HepG2 (cell line): ENCODE data around the gene LPCAT4. TPM values are rescaled to one million over a fixed set of nuclear protein-coding genes. Genes with fewer than 3 reads are reported as not detected.

ENCODE experiments used
- ATAC-seq: fragments of 200-7000 bp; cut with Tn5 transposase; 3 replicates; pipeline ENCODE4 v1.9.1; 2020; ENCODE audit warnings: mild to moderate bottlenecking, moderate library complexity
- BruUV-seq: library from RNA; stranded (reverse); fragments of 400-500 nt; replicated peaks from 2 replicates; lab custom pipeline; 2021; lab: Mats Ljungman, UMichigan
- CTCF ChIA-PET: fragments of 300-600 bp; formaldehyde crosslinking; extraction: SDS; loops from one replicate; lab custom pipeline; 2021; ENCODE audit warnings: low total read pairs, inconsistent platforms, low intra/inter-chr PET ratio; lab: Yijun Ruan, JAX
- POLR2A ChIA-PET: fragments of 350-600 bp; sonication (Branson Sonifier 250); formaldehyde crosslinking; loops from one replicate; lab custom pipeline; 2020; ENCODE audit warnings: antibody characterized with exemption, inconsistent platforms; lab: Yijun Ruan, JAX
- DNase-seq: peaks from one replicate; pipeline ENCODE4 v3.0.0-alpha.2; 2015; ENCODE audit warnings: low spot score
- FAIRE-seq: peaks from 3 replicates; lab custom pipeline; 2011; peaks lifted over from hg19 to GRCh38; lab: Jason Lieb, UNC
- H2AFZ ChIP-seq: one replicate; pipeline ENCODE4 v1.6.1; 2011; ENCODE audit warnings: low read length, inconsistent platforms
- H3K27ac ChIP-seq: fragments of 300-600 bp; 3 replicates; pipeline ENCODE4 v1.8.0; 2011; ENCODE audit warnings: mixed run types, mild to moderate bottlenecking, mixed read lengths, low read length, inconsistent platforms; ENCODE audit not compliant: insufficient read depth; ENCODE audit errors: extremely low read length
- H3K27me3 ChIP-seq, 2 experiments: fragments of 200-600 bp in 1 of 2; 2 replicates in 1 of 2; 3 replicates in 1 of 2; pipeline versions ENCODE4 v1.6.0 to v1.8.0; 2011; ENCODE audit warnings: low read length in 2 of 2, mild to moderate bottlenecking in 2 of 2, moderate library complexity in 2 of 2, inconsistent platforms in 1 of 2; ENCODE audit not compliant: insufficient read depth in 2 of 2, control insufficient read depth in 1 of 2
- H3K36me3 ChIP-seq, 2 experiments: fragments of 200-600 bp in 1 of 2; replicated peaks in 1 of 2; 2 replicates in 1 of 2; 3 replicates in 1 of 2; pipeline versions ENCODE4 v1.5.1 to v1.8.0; 2011; ENCODE audit warnings: low read length in 2 of 2, inconsistent platforms in 1 of 2; ENCODE audit not compliant: insufficient read depth in 2 of 2, control insufficient read depth in 1 of 2
- H3K4me1 ChIP-seq: 2 replicates; pipeline ENCODE4 v1.5.1; 2012; ENCODE audit warnings: low read length, inconsistent platforms; ENCODE audit not compliant: insufficient read depth
- H3K4me2 ChIP-seq: 2 replicates; pipeline ENCODE4 v1.6.0; 2011; ENCODE audit warnings: low read depth, low read length, inconsistent platforms
- H3K4me3 ChIP-seq, 3 experiments: fragments of 200-600 bp in 1 of 3; sonication (generic), shearing (Covaris generic) in 1 of 3; replicated peaks in 1 of 3; 2 replicates each; pipeline ENCODE4 v1.5.1; 2011 to 2016; ENCODE audit warnings: low read length in 3 of 3, inconsistent platforms in 2 of 3, low read depth in 2 of 3, mild to moderate bottlenecking in 2 of 3, control low read depth in 1 of 3, mixed read lengths in 1 of 3; ENCODE audit not compliant: insufficient read depth in 1 of 3
- H3K79me2 ChIP-seq: one replicate; pipeline ENCODE4 v1.6.1; 2011; ENCODE audit warnings: low read length, inconsistent platforms; ENCODE audit not compliant: insufficient read depth
- H3K9ac ChIP-seq: 2 replicates; pipeline ENCODE4 v1.6.0; 2011; ENCODE audit warnings: mild to moderate bottlenecking, low read depth, low read length, inconsistent platforms; ENCODE audit not compliant: insufficient read depth
- H3K9me3 ChIP-seq: 2 replicates; pipeline ENCODE4 v1.5.1; 2012; ENCODE audit warnings: mild to moderate bottlenecking, low read length
- H4K20me1 ChIP-seq: 2 replicates; pipeline ENCODE4 v1.6.0; 2011; ENCODE audit warnings: inconsistent platforms, mild to moderate bottlenecking, low read length, moderate library complexity; ENCODE audit not compliant: insufficient read depth
- ADNP ChIP-seq: sonication (generic); formaldehyde crosslinking; IDR thresholded peaks from 2 replicates; pipeline ENCODE4 v1.4.0; 2020; ENCODE audit warnings: missing genetic modification reagents
- AGO1 ChIP-seq: fragments of 200-400 bp; formaldehyde crosslinking; IDR thresholded peaks from 2 replicates; pipeline ENCODE4 v1.6.1; 2017; ENCODE audit warnings: mild to moderate bottlenecking, low read depth, low read length, moderate library complexity; ENCODE audit not compliant: poor library complexity, severe bottlenecking
- ARNT ChIP-seq: fragments of 450-650 bp; IDR thresholded peaks from 2 replicates; pipeline ENCODE4 v1.6.1; 2017
- PCBP2 ChIP-seq: fragments of 200-400 bp; formaldehyde crosslinking; optimal IDR thresholded peaks from 2 replicates; pipeline ENCODE3; 2018; ENCODE audit warnings: low read length, low read depth; ENCODE audit not compliant: poor library complexity, severe bottlenecking
- RBFOX2 ChIP-seq: fragments of 200-400 bp; formaldehyde crosslinking; IDR thresholded peaks from 2 replicates; pipeline ENCODE4 v1.6.1; 2017; ENCODE audit warnings: low read depth, mild to moderate bottlenecking, low read length
- SUZ12 ChIP-seq: fragments of 150-350 bp; IDR thresholded peaks from 2 replicates; pipeline ENCODE4 v1.6.1; 2014; ENCODE audit warnings: low read depth, low read length
- ZNF605 ChIP-seq: sonication (generic); formaldehyde crosslinking; IDR thresholded peaks from 2 replicates; pipeline ENCODE4 v1.8.0; 2022; ENCODE audit warnings: mild to moderate bottlenecking, missing genetic modification reagents
- WGBS: methylation state at CpG from one replicate; pipeline ENCODE4 v1.1.6; 2017; ENCODE audit warnings: low lambda C conversion rate; 5-methylcytosine and 5-hydroxymethylcytosine counted together
- in situ Hi-C: cut with HindIII; loops from 2 replicates; pipeline ENCODE4 v1.10.0; 2017; ENCODE audit warnings: low pct_unique_long_range_greater_than_20kb; ENCODE audit not compliant: extremely low pct_ligation_motif_present
- intact Hi-C: fragments of 100-400 bp; cut with micrococcal nuclease; formaldehyde crosslinking; loops from one replicate; pipeline ENCODE4 v1.10.0; 2022; ENCODE audit not compliant: unreplicated experiment
- polyA plus RNA-seq, 8 experiments: library from polyadenylated mRNA; depleted of rRNA in 3 of 8; stranded (reverse) in 7 of 8; unstranded in 1 of 8; fragments of >200 nt; fragmentation: Illumina TruSeq in 4 of 8; extraction: Trizol in 4 of 8; gene quantifications; 2 replicates each; pipeline versions ENCODE4 v1.2.1 to v1.2.3, GENCODE V29; 2011 to 2016; ENCODE audit warnings: low read depth in 4 of 8, missing spikeins in 1 of 8, mixed read lengths in 1 of 8; ENCODE audit not compliant: insufficient read depth in 1 of 8
- total RNA-seq, 5 experiments: library from RNA; depleted of rRNA; stranded (reverse); fragments of >200 nt; fragmentation: Illumina TruSeq; extraction: Trizol; gene quantifications; 2 replicates each; pipeline ENCODE4 v1.2.3, GENCODE V29; 2016; ENCODE audit warnings: low read depth in 1 of 5
- TF ChIP-seq, protein P1 (sequence below): sonication (generic); formaldehyde crosslinking; IDR thresholded peaks from 2 replicates; pipeline ENCODE4 v1.5.0; 2020; ENCODE audit warnings: mild to moderate bottlenecking, missing genetic modification reagents
- TF ChIP-seq, protein P2 (sequence below): sonication (generic); formaldehyde crosslinking; IDR thresholded peaks from 2 replicates; pipeline ENCODE4 v1.4.0; 2020; ENCODE audit warnings: mild to moderate bottlenecking, missing genetic modification reagents
- TF ChIP-seq, protein P3 (sequence below): sonication (generic); formaldehyde crosslinking; IDR thresholded peaks from 2 replicates; pipeline ENCODE4 v1.4.0; 2020; ENCODE audit warnings: missing genetic modification reagents

LPCAT4 gene
- total and polyA plus RNA-seq, 2 of the 13 experiments (the other 11 are each of a cell fraction or from before 2014, with no cell fraction given), result 8.1 to 57.1 TPM

DNA sequence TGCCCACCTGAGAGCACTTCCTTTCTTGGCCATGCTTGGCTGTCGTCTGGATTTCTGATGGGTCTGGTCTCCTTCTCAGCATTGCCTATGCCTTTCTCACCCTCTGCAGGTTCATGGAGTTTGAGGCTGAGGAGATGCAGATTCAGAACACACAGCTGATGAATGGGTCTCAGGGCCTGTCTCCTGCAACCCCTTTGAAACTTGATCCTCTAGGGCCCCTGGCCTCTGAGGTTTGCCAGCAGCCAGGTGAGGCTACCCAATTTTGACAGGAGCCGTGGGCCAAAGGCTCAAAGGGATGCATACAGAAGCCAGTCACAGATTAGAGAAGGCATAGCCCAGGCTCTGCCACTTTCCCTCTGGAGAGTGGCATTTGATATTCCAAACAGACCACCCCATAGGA lies 13.4 kb downstream of the LPCAT4 start:
- TF ChIP-seq ARNT (no peak), PCBP2 (no peak), AGO1 (no peak), RBFOX2 (no peak), ADNP (no peak), ZNF605 (CRISPR knock-in tag) (no peak), SUZ12 (no peak)
- TF ChIP-seq, protein P1, sequence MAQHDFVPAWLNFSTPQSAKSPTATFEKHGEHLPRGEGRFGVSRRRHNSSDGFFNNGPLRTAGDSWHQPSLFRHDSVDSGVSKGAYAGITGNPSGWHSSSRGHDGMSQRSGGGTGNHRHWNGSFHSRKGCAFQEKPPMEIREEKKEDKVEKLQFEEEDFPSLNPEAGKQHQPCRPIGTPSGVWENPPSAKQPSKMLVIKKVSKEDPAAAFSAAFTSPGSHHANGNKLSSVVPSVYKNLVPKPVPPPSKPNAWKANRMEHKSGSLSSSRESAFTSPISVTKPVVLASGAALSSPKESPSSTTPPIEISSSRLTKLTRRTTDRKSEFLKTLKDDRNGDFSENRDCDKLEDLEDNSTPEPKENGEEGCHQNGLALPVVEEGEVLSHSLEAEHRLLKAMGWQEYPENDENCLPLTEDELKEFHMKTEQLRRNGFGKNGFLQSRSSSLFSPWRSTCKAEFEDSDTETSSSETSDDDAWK (CRISPR knock-in tag), result no peak
- TF ChIP-seq, protein P2, sequence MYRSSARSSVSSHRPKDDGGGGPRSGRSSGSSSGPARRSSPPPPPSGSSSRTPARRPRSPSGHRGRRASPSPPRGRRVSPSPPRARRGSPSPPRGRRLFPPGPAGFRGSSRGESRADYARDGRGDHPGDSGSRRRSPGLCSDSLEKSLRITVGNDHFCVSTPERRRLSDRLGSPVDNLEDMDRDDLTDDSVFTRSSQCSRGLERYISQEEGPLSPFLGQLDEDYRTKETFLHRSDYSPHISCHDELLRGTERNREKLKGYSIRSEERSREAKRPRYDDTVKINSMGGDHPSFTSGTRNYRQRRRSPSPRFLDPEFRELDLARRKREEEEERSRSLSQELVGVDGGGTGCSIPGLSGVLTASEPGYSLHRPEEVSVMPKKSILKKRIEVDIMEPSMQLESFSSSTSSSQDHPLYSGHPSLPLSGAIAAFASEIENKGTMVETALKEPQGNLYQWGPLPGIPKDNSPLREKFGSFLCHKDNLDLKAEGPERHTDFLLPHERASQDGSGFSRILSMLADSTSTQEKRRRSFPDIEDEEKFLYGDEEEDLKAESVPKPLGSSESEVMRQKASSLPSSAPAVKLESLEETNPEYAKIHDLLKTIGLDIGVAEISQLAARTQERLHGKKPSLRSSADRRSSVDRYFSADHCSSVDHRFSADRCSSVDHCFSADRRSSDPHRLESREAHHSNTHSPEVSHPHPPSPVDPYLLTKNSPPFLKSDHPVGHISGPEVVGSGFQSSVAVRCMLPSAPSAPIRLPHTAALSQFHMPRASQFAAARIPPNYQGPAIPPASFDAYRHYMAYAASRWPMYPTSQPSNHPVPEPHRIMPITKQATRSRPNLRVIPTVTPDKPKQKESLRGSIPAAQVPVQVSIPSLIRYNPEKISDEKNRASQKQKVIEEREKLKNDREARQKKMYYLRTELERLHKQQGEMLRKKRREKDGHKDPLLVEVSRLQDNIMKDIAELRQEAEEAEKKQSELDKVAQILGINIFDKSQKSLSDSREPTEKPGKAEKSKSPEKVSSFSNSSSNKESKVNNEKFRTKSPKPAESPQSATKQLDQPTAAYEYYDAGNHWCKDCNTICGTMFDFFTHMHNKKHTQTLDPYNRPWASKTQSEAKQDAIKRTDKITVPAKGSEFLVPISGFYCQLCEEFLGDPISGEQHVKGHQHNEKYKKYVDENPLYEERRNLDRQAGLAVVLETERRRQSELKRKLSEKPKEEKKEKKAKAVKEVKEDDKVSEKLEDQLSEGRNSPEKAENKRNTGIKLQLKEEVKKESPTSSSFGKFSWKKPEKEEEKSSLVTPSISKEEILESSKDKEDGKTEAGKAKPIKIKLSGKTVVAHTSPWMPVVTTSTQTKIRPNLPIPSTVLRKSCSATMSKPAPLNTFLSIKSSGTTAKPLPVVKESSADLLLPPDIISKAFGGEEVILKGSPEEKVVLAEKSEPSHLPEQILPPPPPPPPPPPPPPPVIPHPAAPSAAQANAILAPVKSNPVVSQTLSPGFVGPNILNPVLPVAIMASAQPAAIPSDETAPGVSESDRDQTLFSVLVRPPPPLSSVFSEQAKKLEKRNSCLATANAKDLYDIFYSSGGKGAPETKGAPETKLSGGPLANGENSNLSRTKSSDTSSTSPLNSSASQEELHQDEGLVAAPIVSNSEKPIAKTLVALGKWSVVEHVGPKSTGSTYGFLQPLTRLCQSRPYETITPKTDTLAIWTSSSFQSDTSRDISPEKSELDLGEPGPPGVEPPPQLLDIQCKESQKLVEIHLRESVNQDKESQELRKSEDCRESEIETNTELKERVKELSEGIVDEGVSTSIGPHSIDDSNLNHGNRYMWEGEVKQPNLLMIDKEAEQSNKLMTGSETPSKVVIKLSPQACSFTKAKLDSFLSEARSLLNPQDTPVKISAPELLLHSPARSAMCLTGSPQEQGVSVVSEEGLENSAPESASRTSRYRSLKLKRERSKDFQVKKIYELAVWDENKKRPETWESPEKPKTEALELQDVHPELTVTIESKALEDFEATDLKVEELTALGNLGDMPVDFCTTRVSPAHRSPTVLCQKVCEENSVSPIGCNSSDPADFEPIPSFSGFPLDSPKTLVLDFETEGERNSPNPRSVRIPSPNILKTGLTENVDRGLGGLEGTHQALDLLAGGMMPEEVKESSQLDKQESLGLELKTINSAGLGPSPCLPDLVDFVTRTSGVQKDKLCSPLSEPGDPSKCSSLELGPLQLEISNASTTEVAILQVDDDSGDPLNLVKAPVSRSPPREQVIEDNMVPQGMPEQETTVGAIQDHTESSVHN, result no peak
- TF ChIP-seq, protein P3, sequence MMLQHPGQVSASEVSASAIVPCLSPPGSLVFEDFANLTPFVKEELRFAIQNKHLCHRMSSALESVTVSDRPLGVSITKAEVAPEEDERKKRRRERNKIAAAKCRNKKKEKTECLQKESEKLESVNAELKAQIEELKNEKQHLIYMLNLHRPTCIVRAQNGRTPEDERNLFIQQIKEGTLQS (CRISPR knock-in tag), result no peak
- in situ Hi-C loops, result loop anchor here (25.0 kb wide), 1 partner anchor 291 kb away; no protein-coding TSS in a partner anchor
- no peaks in the 10 kb centered on the region for H3K9me3 ChIP-seq
- DNase-seq (no peak), ATAC-seq (no peak), FAIRE-seq (no peak)
- H3K4me2 ChIP-seq, result no peak overlapping the region
- peaks cover 0 to 9% of the 10 kb centered on the region in 2 experiments; a peak in 2 of 5 replicates for H3K27me3 ChIP-seq
- peaks cover 0 to 1% of the 10 kb centered on the region in 2 experiments; a peak in 1 of 5 replicates for H3K36me3 ChIP-seq
- BruUV-seq, result no TSS peak
- ChIA-PET POLR2A (no interaction called here), CTCF (no interaction called here)
- no peaks in the 10 kb centered on the region for H3K79me2 ChIP-seq
- no peak overlapping the region for H3K4me3 ChIP-seq
- H3K27ac ChIP-seq, result no peak overlapping the region
- H4K20me1 ChIP-seq, result no peaks in the 10 kb centered on the region
- WGBS, result 57% methylated on average over 1 of the region's 2 CpGs
- intact Hi-C loops, result no loop called here
- H3K4me1 ChIP-seq, result no peaks in the 10 kb centered on the region
- H3K9ac ChIP-seq, result no peak overlapping the region
- H2AFZ ChIP-seq, result no peak overlapping the region
